Ovary (tissue), 9 donors: ENCODE measurements around the gene GAMT. TPM values are rescaled to one million over a fixed set of nuclear protein-coding genes. Genes with fewer than 3 reads are reported as not detected.

Source experiments
- DNase-seq, 5 donors: peaks; one replicate each; pipeline ENCODE4 v3.0.0-alpha.2; 2019 to 2020
- H3K27ac ChIP-seq, 2 donors: fragments of 200-600 bp; one replicate each; pipeline versions ENCODE4 v1.5.1 to v1.8.0; 2019 to 2022
- H3K27me3 ChIP-seq: fragments of 200-600 bp; one replicate; pipeline ENCODE4 v1.8.0; 2022
- H3K36me3 ChIP-seq: fragments of 200-600 bp; sonication (generic); one replicate; pipeline ENCODE4 v1.5.1; 2019
- H3K4me1 ChIP-seq: one replicate; pipeline ENCODE4 v1.8.1; 2013; ENCODE audit warnings: mild to moderate bottlenecking, moderate library complexity; ENCODE audit not compliant: insufficient read depth
- H3K4me3 ChIP-seq: fragments of 200-600 bp; sonication (generic); one replicate; pipeline ENCODE4 v1.5.1; 2017
- H3K9me3 ChIP-seq, 2 donors: fragments of 200-600 bp in 1 of 2; sonication (generic) in 1 of 2; one replicate each; pipeline versions ENCODE4 v1.5.1 to v1.8.1; 2013 to 2019; ENCODE audit warnings: mild to moderate bottlenecking in 1 of 2, moderate library complexity in 1 of 2
- EP300 ChIP-seq: sonication (generic); formaldehyde crosslinking; IDR thresholded peaks from one replicate; pipeline ENCODE4 v1.6.1; 2017; ENCODE audit warnings: antibody characterized with exemption
- POLR2A ChIP-seq: fragments of 450-650 bp; IDR thresholded peaks from one replicate; pipeline ENCODE4 v1.6.1; 2017; ENCODE audit warnings: antibody characterized with exemption, mild to moderate bottlenecking, moderate library complexity
- WGBS, 3 donors: extraction: QIAGEN DNeasy Blood & Tissue Kit in 1 of 3; methylation state at CpG; one replicate each; pipeline versions ENCODE4 v1.1.5 to v1.1.7; 2013 to 2017; 5-methylcytosine and 5-hydroxymethylcytosine counted together
- intact Hi-C, 4 donors: fragments of 100-400 bp; cut with DNase I; formaldehyde crosslinking; loops; one replicate each; pipeline versions ENCODE4 v1.11.0 to v1.15.1; 2022 to 2023
- polyA plus RNA-seq, 2 donors: library from polyadenylated mRNA; stranded (reverse); fragments of 200-250 nt in 1 of 2; fragments of 350-450 nt in 1 of 2; fragmentation: Illumina TruSeq in 1 of 2; extraction: RNeasy Lipid Tissue Mini Kit (QIAGEN cat#74804) in 1 of 2; gene quantifications; one replicate each; pipeline ENCODE4 v1.2.3, GENCODE V29; 2013 to 2014
- total RNA-seq, 7 donors: library from RNA; depleted of rRNA in 2 of 7; stranded (reverse); fragments of >200 nt in 2 of 7; fragmentation: NEBNext Ultra II Directional in 3 of 7; extraction: Animal tissue kit (Norgen Biotek cat#: 25700) in 3 of 7; gene quantifications; one replicate each; pipeline versions ENCODE4 v1.1.0 to v1.2.4, GENCODE V29; 2016 to 2023
- TF ChIP-seq, protein P1 (sequence below), 3 donors: fragments of 450-650 bp in 2 of 3; fragments of 200-600 bp in 1 of 3; IDR thresholded peaks; one replicate each; pipeline versions ENCODE4 v1.5.1 to v1.8.0; 2016 to 2022; ENCODE audit warnings: antibody characterized with exemption in 3 of 3, mild to moderate bottlenecking in 1 of 3
- donor health status: DM: no; HTN: no; CAD: no; lungs with moderate emphysema.
- donor health status: DM: no; HTN: no; CAD: no.
- donor health status: Bipolar disorder and iron deficiency.
- donor health status: DM: yes; HTN: yes; CAD: no.
- donor health status: DM: no; HTN: no; CAD: no.
- donor health status: DM: yes; HTN: yes; CAD: no.

GAMT gene
- total and polyA plus RNA-seq, 9 donors: 8.0 to 34.1 (median 17.0) TPM

DNA sequence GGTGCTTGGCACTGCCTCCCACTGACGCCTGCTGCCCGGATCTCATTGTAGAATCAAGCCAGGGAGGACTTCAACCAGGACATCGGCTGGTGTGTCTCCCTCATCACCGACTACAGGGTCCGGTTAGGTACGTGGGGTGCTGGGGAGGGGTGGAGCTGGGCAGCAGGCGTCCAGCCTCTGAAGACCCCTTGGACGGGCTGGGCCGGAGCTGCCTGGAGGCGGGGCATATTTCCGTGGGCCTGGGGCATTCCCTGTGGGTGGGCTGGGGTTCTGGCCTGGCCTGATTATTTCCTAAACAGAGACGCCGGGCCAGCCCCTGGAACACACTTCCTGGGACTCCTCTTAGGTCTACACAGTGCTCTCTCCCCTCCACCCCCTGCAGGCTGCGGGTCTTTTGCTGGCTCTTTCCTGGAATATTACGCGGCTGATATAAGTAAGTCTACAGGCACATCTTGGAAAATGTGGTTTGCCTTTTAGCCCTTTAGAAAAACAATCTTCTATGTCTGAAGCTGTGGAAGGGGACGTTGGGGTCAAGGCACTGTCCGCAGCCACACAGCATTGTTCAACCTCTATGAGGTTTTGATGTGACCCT lies 32.0 kb downstream of the GAMT start:
- DNase-seq: no peak
- no peak overlapping the region for H3K27ac ChIP-seq
- no peak overlapping the region for H3K4me3 ChIP-seq
- intact Hi-C loops: no loop called here
- no peaks in the 10 kb centered on the region for H3K36me3 ChIP-seq
- no peaks in the 10 kb centered on the region for H3K27me3 ChIP-seq
- 91 to 93% (median 92%) methylated on average over 18 of the region's 18 CpGs for whole genome bisulfite sequencing, 3 donors
- H3K9me3 ChIP-seq: no peaks in the 10 kb centered on the region
- TF ChIP-seq, protein P1, sequence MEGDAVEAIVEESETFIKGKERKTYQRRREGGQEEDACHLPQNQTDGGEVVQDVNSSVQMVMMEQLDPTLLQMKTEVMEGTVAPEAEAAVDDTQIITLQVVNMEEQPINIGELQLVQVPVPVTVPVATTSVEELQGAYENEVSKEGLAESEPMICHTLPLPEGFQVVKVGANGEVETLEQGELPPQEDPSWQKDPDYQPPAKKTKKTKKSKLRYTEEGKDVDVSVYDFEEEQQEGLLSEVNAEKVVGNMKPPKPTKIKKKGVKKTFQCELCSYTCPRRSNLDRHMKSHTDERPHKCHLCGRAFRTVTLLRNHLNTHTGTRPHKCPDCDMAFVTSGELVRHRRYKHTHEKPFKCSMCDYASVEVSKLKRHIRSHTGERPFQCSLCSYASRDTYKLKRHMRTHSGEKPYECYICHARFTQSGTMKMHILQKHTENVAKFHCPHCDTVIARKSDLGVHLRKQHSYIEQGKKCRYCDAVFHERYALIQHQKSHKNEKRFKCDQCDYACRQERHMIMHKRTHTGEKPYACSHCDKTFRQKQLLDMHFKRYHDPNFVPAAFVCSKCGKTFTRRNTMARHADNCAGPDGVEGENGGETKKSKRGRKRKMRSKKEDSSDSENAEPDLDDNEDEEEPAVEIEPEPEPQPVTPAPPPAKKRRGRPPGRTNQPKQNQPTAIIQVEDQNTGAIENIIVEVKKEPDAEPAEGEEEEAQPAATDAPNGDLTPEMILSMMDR (IDR thresholded peaks at IDR 0.05): no peak
- TF ChIP-seq POLR2A (no peak), EP300 (no peak)
- peaks cover 11% of the 10 kb centered on the region for H3K4me1 ChIP-seq

- no peaks in the 10 kb centered on the region for H3K27me3 ChIP-seq
- TF ChIP-seq, protein P1 (IDR thresholded peaks at IDR 0.05): no peak
- TF ChIP-seq POLR2A (no peak), EP300 (no peak)
- H3K27ac ChIP-seq: no peak overlapping the region
- H3K4me1 ChIP-seq: peaks cover 3% of the 10 kb centered on the region
- no peak for DNase-seq
- 84 to 88% (median 85%) methylated on average over 35 of the region's 35 CpGs for WGBS, 3 donors
- no peaks in the 10 kb centered on the region for H3K36me3 ChIP-seq
- H3K9me3 ChIP-seq: no peaks in the 10 kb centered on the region
- intact Hi-C loops: no loop called here
- no peak overlapping the region for H3K4me3 ChIP-seq
These were observed 34.2 kb downstream of the GAMT start for GRCh38 chr19:1366899-1367870.

- Histone ChIP-seq H3K4me3 (no peak overlapping the region), H3K4me1 (peaks cover 9% of the 10 kb centered on the region), H3K27me3 (no peaks in the 10 kb centered on the region), H3K27ac (no peak overlapping the region), H3K9me3 (no peaks in the 10 kb centered on the region), H3K36me3 (no peaks in the 10 kb centered on the region)
- TF ChIP-seq EP300 (no peak), POLR2A (no peak)
- TF ChIP-seq, protein P1 (IDR thresholded peaks at IDR 0.05): no peak
- intact Hi-C loops: no loop called here
- no peak for DNase-seq
- 90 to 91% (median 91%) methylated on average over 10 of the region's 10 CpGs for WGBS, 3 donors
These were observed 35.0 kb downstream of the GAMT start for GRCh38 chr19:1366296-1366695.

GRCh38 chr19:1365319-1366269 lies 35.7 kb downstream of the GAMT start:
- Histone ChIP-seq H3K9me3 (no peaks in the 10 kb centered on the region), H3K4me3 (no peak overlapping the region), H3K27ac (no peak overlapping the region), H3K27me3 (no peaks in the 10 kb centered on the region), H3K36me3 (no peaks in the 10 kb centered on the region), H3K4me1 (peaks cover 9% of the 10 kb centered on the region)
- TF ChIP-seq, protein P1 (IDR thresholded peaks at IDR 0.05): no peak
- TF ChIP-seq POLR2A (no peak), EP300 (no peak)
- intact Hi-C loops: no loop called here
- DNase-seq: no peak
- 81 to 90% (median 85%) methylated on average over 35 to 37 of the region's 37 CpGs for WGBS, 3 donors
